GM12878 (cell line): ENCODE data around the gene GM2A. TPM values are rescaled to one million over a fixed set of nuclear protein-coding genes. Genes with fewer than 3 reads are reported as not detected.

Source experiments
- ATAC-seq: fragments of 200-7000 bp; cut with Tn5 transposase; 3 replicates; pipeline ENCODE4 v1.9.1; 2020; ENCODE audit warnings: mild to moderate bottlenecking, moderate library complexity
- BruUV-seq: library from RNA; stranded (reverse); fragments of 400-500 nt; replicated peaks from 2 replicates; lab custom pipeline; 2021; lab: Mats Ljungman, UMichigan
- CTCF ChIA-PET: fragments of 300-600 bp; sonication (Branson Sonifier 250); formaldehyde crosslinking; extraction: SDS; loops from one replicate; lab custom pipeline; 2021; ENCODE audit warnings: inconsistent platforms; lab: Yijun Ruan, JAX
- POLR2A ChIA-PET: fragments of 350-600 bp; formaldehyde crosslinking; extraction: SDS; loops from one replicate; lab custom pipeline; 2021; ENCODE audit warnings: inconsistent platforms; lab: Charles Lee
- RAD21 ChIA-PET: fragments of 300-600 bp; sonication (Branson Sonifier 250); formaldehyde crosslinking; loops from one replicate; lab custom pipeline; 2023; ENCODE audit warnings: antibody characterized with exemption; ENCODE audit not compliant: unreplicated experiment; lab: Charles Lee
- SMC1A ChIA-PET: fragments of 300-600 bp; sonication (Branson Sonifier 250); formaldehyde crosslinking; loops from one replicate; lab custom pipeline; 2023; ENCODE audit not compliant: unreplicated experiment, uncharacterized antibody; lab: Charles Lee
- DNase-seq: peaks from one replicate; pipeline ENCODE4 v3.0.0-alpha.2; 2011; ENCODE audit warnings: low read depth, low spot score
- FAIRE-seq: peaks from 3 replicates; lab custom pipeline; 2011; peaks lifted over from hg19 to GRCh38; lab: Jason Lieb, UNC
- H2AFZ ChIP-seq: 2 replicates; pipeline ENCODE4 v1.6.0; 2011; ENCODE audit warnings: low read depth, low read length, control low read depth; ENCODE audit not compliant: control insufficient read depth
- H3K27ac ChIP-seq: 2 replicates; pipeline ENCODE4 v1.5.1; 2011; ENCODE audit warnings: control low read depth; ENCODE audit not compliant: control insufficient read depth, insufficient read depth
- H3K27me3 ChIP-seq, 2 experiments: replicated peaks in 1 of 2; 2 replicates each; pipeline versions ENCODE4 v1.6.0 to v1.6.1; 2011; ENCODE audit warnings: low read length in 1 of 2; ENCODE audit not compliant: control insufficient read depth in 2 of 2, insufficient read depth in 2 of 2
- H3K36me3 ChIP-seq, 2 experiments: 2 replicates each; pipeline ENCODE4 v1.5.1; 2011; ENCODE audit warnings: low read length in 1 of 2; ENCODE audit not compliant: control insufficient read depth in 2 of 2, insufficient read depth in 2 of 2
- H3K4me1 ChIP-seq: 2 replicates; pipeline ENCODE4 v1.6.1; 2011; ENCODE audit warnings: mild to moderate bottlenecking, low read length, moderate library complexity, mixed read lengths; ENCODE audit not compliant: control insufficient read depth, insufficient read depth
- H3K4me2 ChIP-seq: 2 replicates; pipeline ENCODE4 v1.6.0; 2011; ENCODE audit warnings: control low read depth; ENCODE audit not compliant: control insufficient read depth, insufficient read depth
- H3K4me3 ChIP-seq: fragments of 200-600 bp; sonication (generic); 2 replicates; pipeline ENCODE4 v1.5.1; 2016
- H3K79me2 ChIP-seq: 2 replicates; pipeline ENCODE4 v1.6.0; 2011; ENCODE audit warnings: low read length; ENCODE audit not compliant: control insufficient read depth, insufficient read depth
- H3K9ac ChIP-seq: 2 replicates; pipeline ENCODE4 v1.8.0; 2011; ENCODE audit warnings: low read length, control low read depth, mixed read lengths; ENCODE audit not compliant: control insufficient read depth, insufficient read depth
- H3K9me3 ChIP-seq: replicated peaks from 3 replicates; pipeline ENCODE4 v1.5.1; 2011; ENCODE audit warnings: mild to moderate bottlenecking, low read length; ENCODE audit not compliant: control insufficient read depth, insufficient read depth
- H4K20me1 ChIP-seq: 2 replicates; pipeline ENCODE4 v1.6.0; 2011; ENCODE audit not compliant: control insufficient read depth, insufficient read depth
- BACH1 ChIP-seq: fragments of 450-650 bp; IDR thresholded peaks from 2 replicates; pipeline ENCODE4 v1.6.1; 2017; ENCODE audit warnings: mild to moderate bottlenecking, borderline replicate concordance
- BHLHE40 ChIP-seq, 2 experiments: fragments of 450-650 bp in 1 of 2; IDR thresholded peaks; 2 replicates each; pipeline ENCODE4 v1.6.1; 2011 to 2017; ENCODE audit warnings: low read depth in 2 of 2, borderline replicate concordance in 1 of 2, improper control_type of control experiment in 1 of 2, low read length in 1 of 2, mild to moderate bottlenecking in 1 of 2
- DPF2 ChIP-seq: fragments of 450-650 bp; IDR thresholded peaks from 2 replicates; pipeline ENCODE4 v1.6.1; 2017; ENCODE audit warnings: mild to moderate bottlenecking
- KDM1A ChIP-seq: fragments of 200-600 bp; sonication (generic); IDR thresholded peaks from 2 replicates; pipeline ENCODE4 v1.6.1; 2016; ENCODE audit warnings: borderline replicate concordance
- POLR2AphosphoS5 ChIP-seq: IDR thresholded peaks from 2 replicates; pipeline ENCODE4 v1.6.1; 2011; ENCODE audit warnings: mild to moderate bottlenecking, low read length, inconsistent platforms
- RFX5 ChIP-seq: IDR thresholded peaks from 2 replicates; pipeline ENCODE4 v1.6.1; 2011; ENCODE audit warnings: low read depth, low read length, improper control_type of control experiment
- YBX1 ChIP-seq: fragments of 450-650 bp; IDR thresholded peaks from 2 replicates; pipeline ENCODE4 v1.6.1; 2016; ENCODE audit warnings: antibody characterized with exemption
- ZNF622 ChIP-seq: fragments of 450-650 bp; IDR thresholded peaks from 2 replicates; pipeline ENCODE4 v1.6.1; 2017; ENCODE audit warnings: mild to moderate bottlenecking, inconsistent platforms
- WGBS: methylation state at CpG from one replicate; pipeline ENCODE4 v1.1.6; 2016; ENCODE audit warnings: low lambda C conversion rate; ENCODE audit not compliant: insufficient replicate concordance, insufficient coverage; ENCODE audit errors: missing lambda C conversion rate; 5-methylcytosine and 5-hydroxymethylcytosine counted together
- in situ Hi-C: fragments of 300-500 bp; cut with MboI; formaldehyde crosslinking; loops from 9 replicates; pipeline ENCODE4 v1.14.3; 2018; ENCODE audit warnings: mixed read lengths
- intact Hi-C: fragments of 100-400 bp; cut with micrococcal nuclease; formaldehyde crosslinking; loops from one replicate; pipeline ENCODE4 v1.14.2; 2022; ENCODE audit not compliant: unreplicated experiment
- polyA plus RNA-seq, 11 experiments: library from polyadenylated mRNA; depleted of rRNA in 4 of 11; unstranded in 6 of 11; stranded (reverse) in 5 of 11; fragments of >200 nt; fragmentation: Nextera tagmentation in 4 of 11; fragmentation: Illumina TruSeq in 1 of 11; extraction: Ambion mirVana in 4 of 11; extraction: Trizol in 1 of 11; gene quantifications; 1 replicate in 1 of 11; 2 replicates in 10 of 11; pipeline versions ENCODE4 v1.2.1 to v1.2.3, GENCODE V29; 2011 to 2016; ENCODE audit warnings: inconsistent platforms in 2 of 11, missing spikeins in 2 of 11, low read depth in 1 of 11
- total RNA-seq, 4 experiments: library from RNA; depleted of rRNA in 3 of 4; stranded (reverse); fragments of >200 nt in 3 of 4; fragmentation: Illumina TruSeq in 1 of 4; extraction: Trizol in 1 of 4; gene quantifications; 2 replicates each; pipeline versions ENCODE4 v1.2.1 to v1.2.3, GENCODE V29; 2013 to 2021
- TF ChIP-seq, protein P1 (sequence below): IDR thresholded peaks from 2 replicates; pipeline ENCODE4 v1.6.1; 2012; ENCODE audit warnings: low read depth, low read length, improper control_type of control experiment

The GM2A gene
- total and polyA plus RNA-seq, 10 of the 15 experiments (the other 5 are each of a cell fraction or from before 2014, with no cell fraction given): 33.6 to 106 (median 68.2) TPM

- Histone ChIP-seq H3K4me1 (peaks cover 49% of the 10 kb centered on the region), H3K4me2 (no peak overlapping the region), H3K4me3 (no peak overlapping the region), H4K20me1 (no peaks in the 10 kb centered on the region), H3K9me3 (no peaks in the 10 kb centered on the region; the same call in 1 of the 3 replicates), H3K36me3 (no peaks in the 10 kb centered on the region), H3K79me2 (no peaks in the 10 kb centered on the region), H3K27me3 (no peaks in the 10 kb centered on the region), H3K27ac (no peak overlapping the region), H3K9ac (no peak overlapping the region), H2AFZ (no peak overlapping the region)
- intact Hi-C loops: no loop called here
- TF ChIP-seq BACH1: no peak
- TF ChIP-seq BHLHE40 (IDR thresholded peaks at IDR 0.05; ENCODE audit: borderline replicate concordance in 1 of 2, low read depth in 2 of 2, low read length in 1 of 2): no peak
- TF ChIP-seq YBX1: no peak
- TF ChIP-seq DPF2: no peak
- no peak for TF ChIP-seq KDM1A
- TF ChIP-seq RFX5: no peak
- no peak for TF ChIP-seq ZNF622
- TF ChIP-seq, protein P1, sequence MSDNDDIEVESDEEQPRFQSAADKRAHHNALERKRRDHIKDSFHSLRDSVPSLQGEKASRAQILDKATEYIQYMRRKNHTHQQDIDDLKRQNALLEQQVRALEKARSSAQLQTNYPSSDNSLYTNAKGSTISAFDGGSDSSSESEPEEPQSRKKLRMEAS: no peak
- TF ChIP-seq POLR2AphosphoS5: no peak
- DNase-seq (no peak), FAIRE-seq (no peak), ATAC-seq (no peak)
- ChIA-PET SMC1A (no interaction called here), RAD21 (no interaction called here), CTCF (no interaction called here), POLR2A (no interaction called here)
- WGBS: 85% methylated on average over 3 of the region's 3 CpGs
- in situ Hi-C loops: no loop called here
- BruUV-seq: no TSS peak
These were observed 8.8 kb upstream of the GM2A start for GRCh38 chr5:151244206-151244605.
